Measurements from ENCODE around the gene MC4R.

GRCh38 chr18:60417946-60418345 lies 45.4 kb upstream of the MC4R start:
- TF ChIP-seq EZH2 (IDR thresholded peaks at IDR 0.05; ENCODE audit: insufficient read depth, poor library complexity, severe bottlenecking) (no peak), EZH2phosphoT487 (IDR thresholded peaks at IDR 0.05; ENCODE audit: insufficient read depth, low read depth) (no peak)

Measured in GM23248 (cell line).